Measurements from ENCODE around the gene ATP6V0B. TPM values are rescaled to one million over a fixed set of nuclear protein-coding genes. Genes with fewer than 3 reads are reported as not detected.

ATP6V0B gene
- total and polyA plus RNA-seq, 9 of the 15 experiments (the other 6 are each of a cell fraction or from before 2014, with no cell fraction given) = 137 to 328 (median 220) TPM

- TF ChIP-seq ZNF764 (CRISPR knock-in tag; IDR thresholded peaks at IDR 0.05; ENCODE audit: low read depth) (no peak), L3MBTL2 (IDR thresholded peaks at IDR 0.05) (peak; percentile 79), ZNF639 (CRISPR knock-in tag; conservative IDR thresholded peaks at IDR 0.05 in 1 of 2, IDR thresholded peaks at IDR 0.05 in 1 of 2) (peak in 1 of 2 experiments; percentile 84; a peak in 1 of 4 replicates), ZBTB40 (IDR thresholded peaks at IDR 0.05) (0 out of 2 replicates have a peak, but pooled peaks have one; percentile 25), ZBTB40 (CRISPR knock-in tag; IDR thresholded peaks at IDR 0.05) (no peak), LEF1 (IDR thresholded peaks at IDR 0.05) (no peak), TAF15 (IDR thresholded peaks at IDR 0.05; ENCODE audit: low read depth, low read length) (no peak), USF1 (CRISPR knock-in tag; IDR thresholded peaks at IDR 0.05) (peak; percentile 70), SIN3A (IDR thresholded peaks at IDR 0.05; ENCODE audit: borderline replicate concordance in 2 of 2, control insufficient read depth in 1 of 2, low read depth in 2 of 2, low read length in 2 of 2) (peak; percentile 90), HDAC8 (tag; IDR thresholded peaks at IDR 0.05) (no peak), MNT (conservative IDR thresholded peaks at IDR 0.05) (peak; percentile 98)
Measured at GRCh38 chr1:43979528-43980254, 4.9 kb downstream of the ATP6V0B start (continued).

All from K562 (cell line).